GM18870 (cell line): ENCODE data around the gene GRIP2.

Experiments
- ATAC-seq: cut with Tn5 transposase; IDR thresholded peaks from one replicate; pipeline ENCODE4 v1.9.1; 2021; ENCODE audit warnings: moderate library complexity; ENCODE audit not compliant: unreplicated experiment

The GRIP2 gene

GRCh38 chr3:14455571-14456317, 84.4 kb downstream of the GRIP2 start:
- ATAC-seq: no peak

- ATAC-seq: no peak
Measured at GRCh38 chr3:14454639-14455310, 85.4 kb downstream of the GRIP2 start.

- no peak for ATAC-seq
Measured at GRCh38 chr3:14453876-14454638, 86.1 kb downstream of the GRIP2 start.

- no peak for ATAC-seq
Measured at GRCh38 chr3:14452740-14453710, 87.1 kb downstream of the GRIP2 start.

- no peak for ATAC-seq
Measured at GRCh38 chr3:14451844-14452739, 88.0 kb downstream of the GRIP2 start.

GRCh38 chr3:14450922-14451606, 89.1 kb downstream of the GRIP2 start:
- ATAC-seq: no peak

- no peak for ATAC-seq
Measured at GRCh38 chr3:14450506-14450905, 89.6 kb downstream of the GRIP2 start.

GRCh38 chr3:14448756-14449727, 91.1 kb downstream of the GRIP2 start:
- ATAC-seq: no peak

- no peak for ATAC-seq
Measured at GRCh38 chr3:14448063-14448462, 92.1 kb downstream of the GRIP2 start.

- ATAC-seq: no peak
Measured at GRCh38 chr3:14446988-14447570, 93.1 kb downstream of the GRIP2 start.

- ATAC-seq: no peak
Measured at GRCh38 chr3:14445773-14446172, 94.4 kb downstream of the GRIP2 start.

- ATAC-seq: no peak
Measured at GRCh38 chr3:14444380-14444779, 95.8 kb downstream of the GRIP2 start.

GRCh38 chr3:14441920-14442300, 98.2 kb downstream of the GRIP2 start:
- no peak for ATAC-seq

- ATAC-seq: no peak
Measured at GRCh38 chr3:14441240-14441919, 98.8 kb downstream of the GRIP2 start.

- no peak for ATAC-seq
Measured at GRCh38 chr3:14440531-14441239, 99.5 kb downstream of the GRIP2 start.

GRCh38 chr3:14440168-14440518, 100.0 kb downstream of the GRIP2 start:
- no peak for ATAC-seq
